CD4-positive, alpha-beta T cell (primary cell): ENCODE data around the gene FUT8. TPM values are rescaled to one million over a fixed set of nuclear protein-coding genes. Genes with fewer than 3 reads are reported as not detected.

Experiments
- ATAC-seq: fragments of 200-7000 bp; cut with Tn5 transposase; one replicate; pipeline ENCODE4 v1.10.0; 2022; ENCODE audit warnings: mild to moderate bottlenecking; ENCODE audit not compliant: poor library complexity
- CTCF ChIA-PET: fragments of 350-600 bp; sonication (Branson Sonifier 250); formaldehyde crosslinking; loops from one replicate; lab custom pipeline; 2021; ENCODE audit warnings: antibody characterized with exemption, inconsistent platforms; lab: Charles Lee
- POLR2A ChIA-PET: fragments of 350-600 bp; sonication (Branson Sonifier 250); formaldehyde crosslinking; loops from one replicate; lab custom pipeline; 2021; ENCODE audit warnings: antibody characterized with exemption, inconsistent platforms; lab: Charles Lee
- DNase-seq, 14 experiments: peaks; one replicate each; pipeline ENCODE4 v3.0.0-alpha.2; 2013 to 2020; ENCODE audit warnings: mixed read lengths in 2 of 14
- H3K27ac ChIP-seq, 2 donors: one replicate each; pipeline versions ENCODE4 v1.5.1 to v1.7.0; 2013; ENCODE audit warnings: low read length in 2 of 2, low read depth in 1 of 2, mild to moderate bottlenecking in 1 of 2
- H3K27me3 ChIP-seq, 2 experiments: 1 replicate in 1 of 2; 2 replicates in 1 of 2; pipeline versions ENCODE4 v1.6.1 to v1.7.0; 2013; ENCODE audit warnings: low read length in 2 of 2, control low read depth in 1 of 2, mild to moderate bottlenecking in 1 of 2, moderate library complexity in 1 of 2; ENCODE audit not compliant: insufficient read depth in 2 of 2, control insufficient read depth in 1 of 2
- H3K36me3 ChIP-seq: one replicate; pipeline ENCODE4 v1.6.1; 2013; ENCODE audit warnings: low read length, control low read depth; ENCODE audit not compliant: insufficient read depth
- H3K4me1 ChIP-seq: one replicate; pipeline ENCODE4 v1.6.1; 2013; ENCODE audit warnings: low read length, control low read depth; ENCODE audit not compliant: insufficient read depth
- H3K4me3 ChIP-seq: one replicate; pipeline ENCODE4 v1.5.1; 2013; ENCODE audit warnings: mild to moderate bottlenecking, low read length, moderate library complexity
- H3K9me3 ChIP-seq, 2 experiments: 1 replicate in 1 of 2; 2 replicates in 1 of 2; pipeline versions ENCODE4 v1.6.1 to v1.7.0; 2013; ENCODE audit warnings: low read length in 2 of 2, mild to moderate bottlenecking in 2 of 2, control low read depth in 1 of 2, moderate library complexity in 1 of 2; ENCODE audit not compliant: control insufficient read depth in 1 of 2, insufficient read depth in 1 of 2
- H3K27ac Mint-ChIP-seq: one replicate; pipeline ENCODE4 v1.8.0; 2020; ENCODE audit warnings: mixed read lengths
- H3K27me3 Mint-ChIP-seq: one replicate; pipeline ENCODE4 v1.8.0; 2021; ENCODE audit warnings: mixed read lengths
- H3K36me3 Mint-ChIP-seq: one replicate; pipeline ENCODE4 v1.8.0; 2021; ENCODE audit warnings: low read depth, mixed read lengths
- H3K4me1 Mint-ChIP-seq: one replicate; pipeline ENCODE4 v1.8.0; 2021; ENCODE audit warnings: low read depth, mixed read lengths
- H3K4me3 Mint-ChIP-seq: one replicate; pipeline ENCODE4 v1.8.0; 2020; ENCODE audit warnings: mild to moderate bottlenecking, mixed read lengths
- H3K9me3 Mint-ChIP-seq: one replicate; pipeline ENCODE4 v1.8.0; 2020; ENCODE audit warnings: mixed read lengths
- intact Hi-C, 2 experiments: fragments of 100-400 bp; cut with DNase I in 1 of 2; cut with micrococcal nuclease in 1 of 2; formaldehyde crosslinking; loops; one replicate each; pipeline versions ENCODE4 v1.15.1 to v1.9.0; 2023 to 2025; cut with DNase I, micrococcal nuclease
- total RNA-seq, 174 experiments: library from RNA in 2 of 174; stranded (reverse) in 2 of 174; gene quantifications; one replicate each; pipeline ENCODE4 v1.2.3 and lab custom pipeline; 2021 to 2026
- TF ChIP-seq, protein P1 (sequence below): fragments of 200-600 bp; IDR thresholded peaks from one replicate; pipeline ENCODE4 v1.8.0; 2022; ENCODE audit warnings: antibody characterized with exemption, mild to moderate bottlenecking

Gene FUT8
- total RNA-seq, 2 experiments from 2014 or later, result 31.3 to 39.1 TPM

DNA sequence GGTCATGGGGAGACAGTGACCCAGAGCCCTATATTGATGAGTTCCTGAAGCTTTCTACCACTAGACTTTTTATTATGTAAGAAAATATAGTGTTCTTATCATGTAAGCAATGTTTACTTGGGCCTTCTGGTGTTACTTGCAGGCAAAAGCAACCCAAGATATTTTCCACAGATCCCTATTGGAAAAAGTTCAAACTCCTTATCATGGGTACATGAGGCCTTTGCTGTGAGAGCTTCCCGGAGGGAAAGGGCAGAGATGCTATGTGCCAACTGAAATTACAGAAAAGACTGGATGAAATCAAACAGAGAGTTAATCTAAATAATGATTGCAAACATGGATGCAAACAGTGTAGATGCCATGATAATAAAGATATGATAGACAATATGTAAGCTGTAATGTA is 361.5 kb downstream of the FUT8 start:
- DNase-seq, result no peak
- TF ChIP-seq, protein P1, sequence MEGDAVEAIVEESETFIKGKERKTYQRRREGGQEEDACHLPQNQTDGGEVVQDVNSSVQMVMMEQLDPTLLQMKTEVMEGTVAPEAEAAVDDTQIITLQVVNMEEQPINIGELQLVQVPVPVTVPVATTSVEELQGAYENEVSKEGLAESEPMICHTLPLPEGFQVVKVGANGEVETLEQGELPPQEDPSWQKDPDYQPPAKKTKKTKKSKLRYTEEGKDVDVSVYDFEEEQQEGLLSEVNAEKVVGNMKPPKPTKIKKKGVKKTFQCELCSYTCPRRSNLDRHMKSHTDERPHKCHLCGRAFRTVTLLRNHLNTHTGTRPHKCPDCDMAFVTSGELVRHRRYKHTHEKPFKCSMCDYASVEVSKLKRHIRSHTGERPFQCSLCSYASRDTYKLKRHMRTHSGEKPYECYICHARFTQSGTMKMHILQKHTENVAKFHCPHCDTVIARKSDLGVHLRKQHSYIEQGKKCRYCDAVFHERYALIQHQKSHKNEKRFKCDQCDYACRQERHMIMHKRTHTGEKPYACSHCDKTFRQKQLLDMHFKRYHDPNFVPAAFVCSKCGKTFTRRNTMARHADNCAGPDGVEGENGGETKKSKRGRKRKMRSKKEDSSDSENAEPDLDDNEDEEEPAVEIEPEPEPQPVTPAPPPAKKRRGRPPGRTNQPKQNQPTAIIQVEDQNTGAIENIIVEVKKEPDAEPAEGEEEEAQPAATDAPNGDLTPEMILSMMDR, result no peak
- Histone ChIP-seq H3K4me1 (no peaks in the 10 kb centered on the region), H3K27ac (no peak overlapping the region), H3K4me3 (no peak overlapping the region), H3K9me3 (peaks cover 0 to 3% of the 10 kb centered on the region in 2 experiments), H3K27me3 (no peaks in the 10 kb centered on the region), H3K36me3 (no peaks in the 10 kb centered on the region)
- no peaks in the 10 kb centered on the region for H3K4me1 Mint-ChIP-seq
- ChIA-PET POLR2A (no interaction called here), CTCF (no interaction called here)
- no peaks in the 10 kb centered on the region for H3K9me3 Mint-ChIP-seq
- intact Hi-C loops, result no loop called here
- ATAC-seq, result no peak
- H3K27ac Mint-ChIP-seq, result no peak overlapping the region
- no peak overlapping the region for H3K4me3 Mint-ChIP-seq
- no peaks in the 10 kb centered on the region for H3K27me3 Mint-ChIP-seq
- no peaks in the 10 kb centered on the region for H3K36me3 Mint-ChIP-seq

DNA sequence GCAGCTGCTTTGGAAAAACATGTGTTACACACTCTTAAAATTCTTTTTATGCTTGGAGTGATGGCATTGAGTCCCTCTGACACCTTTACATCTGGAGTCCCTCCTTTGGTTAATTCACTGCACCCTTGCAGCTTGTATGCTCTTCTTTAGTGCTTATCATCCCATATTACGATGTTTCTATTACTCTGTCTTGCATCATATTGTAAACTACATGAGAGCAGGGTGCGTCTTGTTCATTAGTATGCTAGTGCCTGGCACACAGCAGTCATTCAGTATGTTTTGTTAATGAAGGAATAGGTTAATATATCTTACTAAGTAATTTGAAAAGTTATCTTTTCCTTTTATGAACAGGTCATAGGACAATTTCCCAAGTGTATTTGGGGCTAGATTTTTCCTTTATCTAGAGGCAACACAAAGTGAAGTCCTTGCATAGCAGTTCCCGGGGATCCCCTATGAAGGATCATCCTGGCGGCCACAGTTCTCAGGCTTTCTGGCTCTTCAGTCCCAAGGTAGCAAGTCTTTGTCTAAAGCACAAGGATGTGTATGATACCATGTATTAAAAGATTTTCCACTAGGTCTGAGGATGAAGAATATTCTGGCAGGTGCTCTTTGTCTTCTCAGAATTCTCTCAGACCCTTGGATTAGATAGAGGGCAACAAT is 363.8 kb downstream of the FUT8 start:
- POLR2A ChIA-PET, result no interaction called here
- H3K27me3 Mint-ChIP-seq, result no peaks in the 10 kb centered on the region
- Histone ChIP-seq H3K27ac (no peak overlapping the region), H3K4me1 (no peaks in the 10 kb centered on the region), H3K4me3 (no peak overlapping the region), H3K27me3 (no peaks in the 10 kb centered on the region), H3K36me3 (no peaks in the 10 kb centered on the region), H3K9me3 (no peaks in the 10 kb centered on the region)
- no peak for ATAC-seq
- CTCF ChIA-PET, result interaction anchor here (0.6 kb wide), 1 partner anchor 658 kb away, joined by 4 read pairs; no protein-coding TSS in a partner anchor
- intact Hi-C loops, result no loop called here
- TF ChIP-seq, protein P1, result no peak
- DNase-seq, result no peak
- no peak overlapping the region for H3K4me3 Mint-ChIP-seq
- no peaks in the 10 kb centered on the region for H3K9me3 Mint-ChIP-seq
- no peaks in the 10 kb centered on the region for H3K36me3 Mint-ChIP-seq
- no peaks in the 10 kb centered on the region for H3K4me1 Mint-ChIP-seq
- no peak overlapping the region for H3K27ac Mint-ChIP-seq

DNA sequence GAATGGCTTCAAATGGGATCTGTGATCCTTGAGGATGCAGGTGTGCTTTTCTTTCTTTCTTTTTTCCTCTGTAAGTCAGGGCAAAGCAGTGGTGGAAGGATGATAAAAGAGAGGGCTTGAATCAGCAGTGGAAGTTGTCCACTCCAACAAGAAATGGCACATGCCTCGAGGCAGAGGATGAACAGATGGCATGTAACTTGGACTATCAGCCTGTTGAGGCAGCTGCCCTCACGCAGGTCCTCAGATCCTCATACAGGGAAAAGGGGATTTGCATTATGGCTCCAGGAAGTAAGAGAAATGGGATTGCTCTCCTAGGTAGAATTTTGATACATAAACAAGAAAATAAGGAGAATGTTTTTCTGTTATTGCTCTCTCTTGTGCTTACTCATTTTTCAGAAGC is 368.0 kb downstream of the FUT8 start:
- H3K4me1 ChIP-seq, result no peaks in the 10 kb centered on the region
- H3K9me3 ChIP-seq, result no peaks in the 10 kb centered on the region
- no peaks in the 10 kb centered on the region for H3K36me3 Mint-ChIP-seq
- no peak overlapping the region for H3K4me3 Mint-ChIP-seq
- POLR2A ChIA-PET, result no interaction called here
- H3K27ac ChIP-seq, result no peak overlapping the region
- intact Hi-C loops, result no loop called here
- H3K9me3 Mint-ChIP-seq, result no peaks in the 10 kb centered on the region
- DNase-seq, result no peak
- CTCF ChIA-PET, result no interaction called here
- no peak for ATAC-seq
- H3K4me3 ChIP-seq, result no peak overlapping the region
- TF ChIP-seq, protein P1, result no peak
- H3K36me3 ChIP-seq, result no peaks in the 10 kb centered on the region
- no peaks in the 10 kb centered on the region for H3K27me3 ChIP-seq
- H3K27ac Mint-ChIP-seq, result no peak overlapping the region
- no peaks in the 10 kb centered on the region for H3K4me1 Mint-ChIP-seq
- H3K27me3 Mint-ChIP-seq, result no peaks in the 10 kb centered on the region
